ENCODE measurements around the gene FBXL16.
A peak's percentile ranks its signal among the peaks of the same experiment; 100 is the strongest.

The FBXL16 gene

GRCh38 chr16:652454-653305 lies 52.9 kb downstream of the FBXL16 start:
- TF ChIP-seq, protein P1, sequence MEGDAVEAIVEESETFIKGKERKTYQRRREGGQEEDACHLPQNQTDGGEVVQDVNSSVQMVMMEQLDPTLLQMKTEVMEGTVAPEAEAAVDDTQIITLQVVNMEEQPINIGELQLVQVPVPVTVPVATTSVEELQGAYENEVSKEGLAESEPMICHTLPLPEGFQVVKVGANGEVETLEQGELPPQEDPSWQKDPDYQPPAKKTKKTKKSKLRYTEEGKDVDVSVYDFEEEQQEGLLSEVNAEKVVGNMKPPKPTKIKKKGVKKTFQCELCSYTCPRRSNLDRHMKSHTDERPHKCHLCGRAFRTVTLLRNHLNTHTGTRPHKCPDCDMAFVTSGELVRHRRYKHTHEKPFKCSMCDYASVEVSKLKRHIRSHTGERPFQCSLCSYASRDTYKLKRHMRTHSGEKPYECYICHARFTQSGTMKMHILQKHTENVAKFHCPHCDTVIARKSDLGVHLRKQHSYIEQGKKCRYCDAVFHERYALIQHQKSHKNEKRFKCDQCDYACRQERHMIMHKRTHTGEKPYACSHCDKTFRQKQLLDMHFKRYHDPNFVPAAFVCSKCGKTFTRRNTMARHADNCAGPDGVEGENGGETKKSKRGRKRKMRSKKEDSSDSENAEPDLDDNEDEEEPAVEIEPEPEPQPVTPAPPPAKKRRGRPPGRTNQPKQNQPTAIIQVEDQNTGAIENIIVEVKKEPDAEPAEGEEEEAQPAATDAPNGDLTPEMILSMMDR (IDR thresholded peaks at IDR 0.05; ENCODE audit: insufficient read depth, low read length), result no peak
- TF ChIP-seq SPI1 (IDR thresholded peaks at IDR 0.05; ENCODE audit: borderline replicate concordance, low read depth) (no peak), POLR2AphosphoS5 (IDR thresholded peaks at IDR 0.05; ENCODE audit: low read depth) (no peak), GABPA (IDR thresholded peaks at IDR 0.05; ENCODE audit: low read depth) (no peak)
- TF ChIP-seq, protein P2, sequence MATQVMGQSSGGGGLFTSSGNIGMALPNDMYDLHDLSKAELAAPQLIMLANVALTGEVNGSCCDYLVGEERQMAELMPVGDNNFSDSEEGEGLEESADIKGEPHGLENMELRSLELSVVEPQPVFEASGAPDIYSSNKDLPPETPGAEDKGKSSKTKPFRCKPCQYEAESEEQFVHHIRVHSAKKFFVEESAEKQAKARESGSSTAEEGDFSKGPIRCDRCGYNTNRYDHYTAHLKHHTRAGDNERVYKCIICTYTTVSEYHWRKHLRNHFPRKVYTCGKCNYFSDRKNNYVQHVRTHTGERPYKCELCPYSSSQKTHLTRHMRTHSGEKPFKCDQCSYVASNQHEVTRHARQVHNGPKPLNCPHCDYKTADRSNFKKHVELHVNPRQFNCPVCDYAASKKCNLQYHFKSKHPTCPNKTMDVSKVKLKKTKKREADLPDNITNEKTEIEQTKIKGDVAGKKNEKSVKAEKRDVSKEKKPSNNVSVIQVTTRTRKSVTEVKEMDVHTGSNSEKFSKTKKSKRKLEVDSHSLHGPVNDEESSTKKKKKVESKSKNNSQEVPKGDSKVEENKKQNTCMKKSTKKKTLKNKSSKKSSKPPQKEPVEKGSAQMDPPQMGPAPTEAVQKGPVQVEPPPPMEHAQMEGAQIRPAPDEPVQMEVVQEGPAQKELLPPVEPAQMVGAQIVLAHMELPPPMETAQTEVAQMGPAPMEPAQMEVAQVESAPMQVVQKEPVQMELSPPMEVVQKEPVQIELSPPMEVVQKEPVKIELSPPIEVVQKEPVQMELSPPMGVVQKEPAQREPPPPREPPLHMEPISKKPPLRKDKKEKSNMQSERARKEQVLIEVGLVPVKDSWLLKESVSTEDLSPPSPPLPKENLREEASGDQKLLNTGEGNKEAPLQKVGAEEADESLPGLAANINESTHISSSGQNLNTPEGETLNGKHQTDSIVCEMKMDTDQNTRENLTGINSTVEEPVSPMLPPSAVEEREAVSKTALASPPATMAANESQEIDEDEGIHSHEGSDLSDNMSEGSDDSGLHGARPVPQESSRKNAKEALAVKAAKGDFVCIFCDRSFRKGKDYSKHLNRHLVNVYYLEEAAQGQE (IDR thresholded peaks at IDR 0.05; ENCODE audit: insufficient replicate concordance, low read depth), result no peak
- Histone ChIP-seq H3K27ac (replicated peaks) (peak overlapping the region; percentile 66), H3K27me3 (ENCODE audit: insufficient read depth, poor library complexity, severe bottlenecking) (no peaks in the 10 kb centered on the region), H3K4me3 (replicated peaks; ENCODE audit: insufficient read depth, low read length) (no peak overlapping the region)
- no peak for DNase-seq (ENCODE audit: low read depth in 1 of 2, low spot score in 1 of 2)

GRCh38 chr16:651844-652243 lies 53.8 kb downstream of the FBXL16 start:
- peak; percentile 64 for TF ChIP-seq POLR2AphosphoS5 (IDR thresholded peaks at IDR 0.05; ENCODE audit: low read depth)
- TF ChIP-seq, protein P2 (IDR thresholded peaks at IDR 0.05; ENCODE audit: insufficient replicate concordance, low read depth), result no peak
- DNase-seq (ENCODE audit: low read depth in 1 of 2, low spot score in 1 of 2), result peak; percentile 77 to 94
- no peaks in the 10 kb centered on the region for H3K27me3 ChIP-seq (ENCODE audit: insufficient read depth, poor library complexity, severe bottlenecking)

GRCh38 chr16:649631-650030 lies 56.0 kb downstream of the FBXL16 start:
- TF ChIP-seq GABPA (IDR thresholded peaks at IDR 0.05; ENCODE audit: low read depth) (no peak), SPI1 (IDR thresholded peaks at IDR 0.05; ENCODE audit: borderline replicate concordance, low read depth) (no peak), POLR2AphosphoS5 (IDR thresholded peaks at IDR 0.05; ENCODE audit: low read depth) (peak; percentile 6; the same call in 1 of the 2 replicates)
- TF ChIP-seq, protein P1 (IDR thresholded peaks at IDR 0.05; ENCODE audit: insufficient read depth, low read length), result no peak
- TF ChIP-seq, protein P2 (IDR thresholded peaks at IDR 0.05; ENCODE audit: insufficient replicate concordance, low read depth), result peak; percentile 8
- Histone ChIP-seq H3K27me3 (ENCODE audit: insufficient read depth, poor library complexity, severe bottlenecking) (no peaks in the 10 kb centered on the region), H3K27ac (replicated peaks) (peak overlapping the region; percentile 90), H3K4me3 (replicated peaks; ENCODE audit: insufficient read depth, low read length) (peak overlapping the region; percentile 60)
- DNase-seq (ENCODE audit: low read depth in 1 of 2, low spot score in 1 of 2), result peak in 1 of 2 experiments; percentile 53

More at GRCh38 chr16:651844-652243, 53.8 kb downstream of the FBXL16 start:
- H3K4me3 ChIP-seq (replicated peaks; ENCODE audit: insufficient read depth, low read length), result peak overlapping the region; percentile 60
- H3K27ac ChIP-seq (replicated peaks), result peak overlapping the region; percentile 90

Measured in HL-60 (cell line).